NOMO-1 treated with dmso at 0.1 percent for 144 hours (cell line): ENCODE data around the gene CD34.
"Not testable (repeated sequence)": the region's sequence is repeated elsewhere in the genome, so short reads cannot be mapped to it uniquely, and the experiment has no call there.

Experiments
- DNase-seq: peaks from one replicate; lab custom pipeline; 2025; ENCODE audit not compliant: unreplicated experiment; lab: John Stamatoyannopoulos, UW

CD34 gene

DNA sequence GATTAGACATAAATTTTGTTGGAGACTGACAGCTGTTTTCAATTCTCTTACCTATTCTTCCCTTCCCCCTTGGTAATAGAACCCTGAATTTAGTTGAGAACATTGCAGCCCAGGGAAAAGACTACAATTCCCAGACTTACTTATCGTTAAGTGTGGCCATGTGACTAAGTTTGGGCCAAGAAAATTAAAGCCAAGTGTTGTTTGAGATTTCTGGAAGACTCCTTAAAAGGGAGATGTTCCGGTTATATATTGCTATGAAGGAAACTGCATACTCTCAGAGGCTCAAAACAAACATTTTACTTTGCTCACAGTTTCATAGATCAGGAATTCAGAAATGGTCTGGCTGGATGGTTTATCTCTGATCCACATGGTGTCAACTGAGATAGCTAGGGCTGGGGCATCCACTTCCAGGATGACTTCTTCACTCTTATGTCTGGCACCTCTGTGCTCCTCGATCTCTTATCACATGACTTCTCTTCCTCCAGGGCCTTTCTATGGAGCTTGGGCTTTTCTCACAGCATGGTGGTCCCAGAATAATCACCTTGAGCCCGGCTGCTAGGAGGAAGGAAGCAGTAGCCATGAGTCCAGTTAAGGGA, 22.4 kb upstream of the CD34 start:
- DNase-seq, result no peak

DNA sequence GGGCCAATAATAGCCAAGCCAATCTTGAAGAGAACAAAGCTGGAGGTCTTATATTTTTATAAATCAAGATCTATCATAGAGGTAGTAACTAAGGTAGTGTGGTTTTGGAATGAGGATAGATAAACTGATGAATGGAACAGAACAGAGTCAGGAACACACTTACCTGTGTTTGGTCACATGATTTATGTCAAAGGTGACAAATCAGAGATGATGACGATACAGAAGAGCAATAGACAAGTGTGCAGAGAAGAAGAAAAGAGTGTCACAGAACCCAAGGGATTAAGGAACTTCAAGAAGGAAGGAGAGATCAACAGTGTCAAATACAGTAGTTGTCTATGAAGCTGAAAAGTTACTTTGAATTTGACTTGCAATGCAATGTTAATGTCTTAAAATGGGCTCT, 16.1 kb upstream of the CD34 start:
- no peak for DNase-seq

DNA sequence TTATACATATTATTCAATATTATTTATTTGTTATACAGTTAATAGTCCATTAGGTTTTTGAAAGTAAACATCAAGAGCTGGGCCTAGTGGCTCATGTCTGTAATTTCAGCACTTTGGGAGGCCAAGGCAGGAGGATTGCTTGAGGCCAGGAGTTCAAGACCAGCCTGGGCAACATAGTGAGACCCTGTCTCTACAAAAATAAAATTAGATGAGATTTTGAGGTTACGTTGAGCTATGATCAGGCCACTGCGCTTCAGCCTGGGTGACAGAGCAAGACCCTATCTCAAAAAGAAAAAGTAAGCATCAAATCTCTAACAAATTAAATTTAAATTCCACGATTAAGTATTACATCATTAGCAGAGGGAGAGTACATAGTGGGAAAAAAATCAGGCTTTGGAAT, 15.0 kb upstream of the CD34 start:
- DNase-seq, result not testable (repeated sequence)

DNA sequence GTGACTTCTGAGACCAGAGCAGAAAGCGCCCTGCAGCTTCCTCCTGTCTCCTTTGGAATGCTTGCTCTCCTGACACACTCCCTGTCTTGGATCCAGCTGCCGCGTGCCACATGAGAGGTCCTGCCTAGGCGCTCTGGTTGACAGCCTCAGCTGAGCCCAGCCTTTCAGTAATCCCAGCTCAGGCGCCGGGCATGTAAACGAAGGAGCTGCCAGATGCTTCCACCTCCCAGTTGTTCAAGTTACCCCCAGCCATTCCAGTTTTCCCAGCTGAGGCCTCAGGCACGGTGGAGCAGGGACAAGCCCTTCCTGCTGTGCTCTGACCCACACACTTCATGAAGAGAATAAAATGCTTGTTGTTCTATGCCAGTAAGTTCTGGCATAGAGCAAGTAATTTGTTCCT, 14.3 kb upstream of the CD34 start:
- no peak for DNase-seq

DNA sequence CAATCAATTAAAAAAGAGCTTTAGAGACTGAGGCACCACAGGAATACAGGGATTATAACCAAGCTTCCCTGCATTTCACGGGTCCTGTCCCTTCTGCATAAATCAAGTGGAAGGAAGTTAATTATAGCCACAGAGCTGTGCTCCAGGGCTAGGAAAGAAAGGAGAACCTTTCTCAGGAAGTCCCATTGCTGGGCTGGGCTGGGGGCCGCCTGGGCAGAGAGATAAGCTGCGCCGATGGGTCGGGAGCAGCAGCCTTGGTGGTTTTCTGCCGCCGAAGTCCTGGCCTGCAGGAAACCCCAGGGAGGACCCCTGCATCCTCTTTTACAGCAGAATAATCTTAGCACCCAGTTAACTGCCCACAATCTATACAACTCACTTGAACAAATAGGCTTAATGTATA, 12.6 kb upstream of the CD34 start:
- DNase-seq, result no peak

DNA sequence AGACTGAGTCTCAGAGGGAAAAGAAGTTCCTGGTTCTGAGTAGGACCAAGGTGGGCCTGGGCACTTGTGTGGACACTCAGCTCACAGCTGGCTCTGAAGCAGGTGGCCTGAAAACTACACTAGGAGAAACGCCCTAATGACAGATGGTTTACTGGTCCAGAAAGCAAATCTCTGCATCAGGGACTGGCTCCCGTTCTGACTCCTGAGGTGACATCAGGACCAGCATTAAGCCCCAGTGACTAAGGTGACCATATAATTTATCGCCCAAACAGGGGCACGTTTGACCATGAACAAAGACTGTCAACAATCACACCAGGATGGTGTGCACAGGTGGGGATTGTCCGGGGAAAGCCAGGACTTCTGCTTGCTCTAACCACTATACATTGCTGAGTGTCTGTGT, 12.2 kb upstream of the CD34 start:
- DNase-seq, result no peak

DNA sequence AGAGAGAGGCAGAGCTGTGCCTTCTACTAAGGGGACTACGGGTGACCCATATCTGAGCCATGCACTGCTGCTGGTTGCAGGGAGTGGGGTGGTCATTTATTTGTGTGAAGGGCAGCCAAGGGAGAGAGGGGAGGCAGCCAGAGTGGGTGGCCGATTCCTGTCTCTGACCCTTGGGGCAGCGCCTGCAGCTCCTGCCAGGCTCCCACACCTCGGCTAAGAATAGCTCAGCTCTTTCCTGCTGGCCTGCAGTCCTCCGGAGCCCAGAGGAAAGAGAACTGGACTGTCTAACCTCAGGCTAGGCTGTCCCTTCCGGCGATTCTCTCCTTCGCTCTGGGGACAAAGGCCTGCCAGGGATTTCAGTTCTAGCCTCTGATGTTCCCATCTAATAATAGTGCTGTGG, 11.6 kb upstream of the CD34 start:
- DNase-seq, result no peak

DNA sequence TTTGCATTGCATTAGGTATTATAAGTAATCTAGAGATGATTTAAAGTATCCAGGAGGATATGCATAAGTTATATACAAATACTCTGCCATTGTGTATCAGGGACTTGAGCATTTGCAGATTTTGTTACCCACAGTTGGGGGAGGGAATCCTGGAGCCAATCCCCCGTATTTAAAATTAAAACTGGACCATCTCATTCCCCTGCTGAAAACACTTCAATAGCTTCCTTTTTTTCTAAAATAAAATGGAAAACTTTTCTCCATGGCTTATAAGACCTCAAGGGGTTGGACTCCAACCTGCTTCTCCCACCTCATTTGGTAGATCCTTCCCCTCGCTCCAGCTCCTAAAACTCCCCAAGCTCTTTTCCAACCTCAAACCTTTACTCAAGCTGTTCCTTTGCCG, 10.4 kb upstream of the CD34 start:
- no peak for DNase-seq

DNA sequence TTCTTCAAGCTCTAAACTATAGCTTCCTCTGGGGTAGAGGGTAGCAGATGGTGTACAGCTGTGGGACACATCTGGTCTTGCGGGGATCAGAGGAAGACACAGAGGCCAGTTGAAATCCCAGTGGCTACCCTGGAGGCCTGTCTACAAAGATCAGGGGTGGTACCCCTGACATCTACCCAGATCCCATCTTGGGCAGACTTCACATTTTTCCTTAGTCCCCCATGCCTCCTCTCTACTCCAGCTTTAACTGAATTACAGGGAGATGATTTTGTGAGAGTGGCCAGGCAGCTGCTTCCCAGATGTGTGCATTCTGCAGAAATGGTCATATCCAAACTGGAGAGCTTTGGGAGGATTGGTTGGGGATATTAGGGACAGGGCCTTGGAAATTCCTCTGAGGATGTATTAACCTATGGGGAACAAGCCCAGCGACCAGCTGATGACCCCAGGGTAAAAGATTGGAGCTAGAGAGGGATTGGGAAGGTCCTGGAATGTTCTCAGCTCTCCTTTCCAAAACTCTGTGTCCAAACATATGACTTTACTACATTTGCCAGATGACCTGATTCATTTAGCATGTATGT, 9.6 kb upstream of the CD34 start:
- no peak for DNase-seq

DNA sequence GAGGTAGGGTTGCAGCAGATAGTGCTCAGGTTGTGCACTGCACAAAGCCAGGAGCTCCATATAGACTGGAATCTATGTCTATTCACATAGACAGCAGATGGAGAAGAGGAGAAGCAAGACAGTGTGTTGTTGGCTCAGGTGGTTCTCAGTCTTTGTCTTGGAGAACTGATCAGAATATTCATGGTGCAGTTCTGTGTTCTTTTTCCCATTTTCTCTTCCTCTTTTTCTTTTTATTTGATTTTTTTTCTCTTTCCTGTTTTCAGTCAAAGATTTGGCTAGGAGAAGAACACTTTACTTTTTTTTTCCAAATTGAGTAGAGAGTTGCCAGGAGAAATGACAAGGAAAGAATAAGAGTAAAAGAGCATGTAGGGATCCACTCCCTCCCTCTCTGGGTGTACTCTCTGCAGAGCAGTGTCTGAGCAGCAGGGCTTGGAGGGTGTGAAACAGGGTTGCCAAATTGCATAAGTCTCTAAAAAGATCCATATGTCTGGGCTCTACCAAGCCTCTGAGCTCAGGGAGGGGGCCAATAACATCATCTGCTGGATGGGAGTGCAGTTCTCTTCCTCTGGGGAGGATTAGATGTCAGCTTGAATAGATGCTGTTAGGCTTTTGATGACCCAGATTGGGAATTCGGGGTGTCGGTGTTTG, 8.7 kb upstream of the CD34 start:
- peak; percentile 38 for DNase-seq

DNA sequence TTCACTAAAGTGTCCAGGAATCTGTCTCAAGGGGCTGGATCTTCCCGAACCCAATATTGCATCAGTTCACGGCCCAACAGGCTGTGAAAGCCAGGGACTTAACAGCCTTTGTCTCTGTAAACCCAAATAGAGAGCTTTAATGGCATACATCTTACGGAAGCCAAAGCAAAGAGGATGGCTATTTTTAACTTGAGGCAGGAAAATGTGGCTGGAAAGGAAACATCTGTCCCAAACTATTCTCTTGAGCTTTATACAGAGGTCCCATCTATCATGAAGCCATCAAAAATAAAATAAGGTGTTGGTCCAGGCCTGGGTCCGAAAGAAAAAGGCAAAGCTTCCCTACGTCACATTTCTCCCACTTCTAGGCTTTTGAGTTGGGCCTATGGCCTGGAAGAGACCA, 7.7 kb upstream of the CD34 start:
- no peak for DNase-seq

DNA sequence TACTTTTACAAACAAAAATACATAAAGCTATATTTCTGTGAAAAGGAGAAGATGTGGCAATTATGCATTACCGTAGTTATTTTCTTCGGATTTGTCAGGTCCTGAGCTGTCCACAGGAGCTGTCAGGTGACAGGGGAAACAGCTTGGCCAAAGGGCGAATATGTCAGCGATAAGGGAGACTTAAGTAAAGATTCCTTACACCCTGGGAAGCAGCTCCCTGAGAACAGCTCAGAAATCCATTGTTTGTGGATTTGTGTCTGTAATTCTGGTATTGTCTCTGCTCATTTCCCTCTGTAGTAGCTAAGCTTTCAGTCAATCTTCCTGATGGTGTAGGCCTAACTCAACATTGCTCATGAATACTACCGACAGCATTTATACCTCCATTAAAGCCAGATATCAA, 7.1 kb upstream of the CD34 start:
- no peak for DNase-seq

DNA sequence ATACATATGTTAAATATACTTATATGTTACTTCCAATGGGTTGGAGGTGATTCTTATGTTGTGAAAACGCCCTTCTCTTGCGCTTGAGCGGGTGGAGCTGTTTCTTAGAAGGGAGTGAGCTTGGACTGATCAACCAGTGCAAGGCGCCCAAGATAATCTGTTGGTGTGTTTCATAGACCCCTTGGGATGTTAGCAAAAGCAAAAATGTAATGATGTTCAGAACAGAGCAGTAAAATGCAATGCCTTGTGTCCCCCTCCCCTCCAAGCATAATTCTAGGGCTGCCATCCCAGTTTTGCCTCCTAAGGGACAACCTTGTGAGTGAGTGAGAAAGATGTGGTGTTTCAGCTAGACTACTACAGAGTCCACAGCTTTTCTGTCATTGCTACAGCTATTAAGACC, 6.2 kb upstream of the CD34 start:
- DNase-seq, result no peak

DNA sequence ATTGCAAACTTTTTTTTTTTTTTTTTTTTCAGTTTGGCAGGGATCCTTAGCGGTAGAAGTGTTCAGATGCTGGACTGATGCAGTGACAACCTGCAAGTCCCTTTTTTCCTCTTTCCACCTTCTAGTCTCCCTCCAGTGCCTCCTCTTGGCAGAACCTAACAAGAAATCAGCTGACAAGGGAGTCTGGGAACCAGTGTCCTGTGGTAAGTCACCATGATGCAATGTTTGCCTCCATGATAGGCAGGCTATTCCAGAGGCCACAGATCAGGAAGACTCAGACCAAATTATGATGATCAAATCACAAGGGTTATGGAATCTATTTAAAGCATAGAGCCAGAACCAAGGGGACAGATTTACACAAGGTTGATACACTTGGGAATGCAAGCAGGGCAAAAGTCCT, 3.0 kb upstream of the CD34 start:
- DNase-seq, result no peak

DNA sequence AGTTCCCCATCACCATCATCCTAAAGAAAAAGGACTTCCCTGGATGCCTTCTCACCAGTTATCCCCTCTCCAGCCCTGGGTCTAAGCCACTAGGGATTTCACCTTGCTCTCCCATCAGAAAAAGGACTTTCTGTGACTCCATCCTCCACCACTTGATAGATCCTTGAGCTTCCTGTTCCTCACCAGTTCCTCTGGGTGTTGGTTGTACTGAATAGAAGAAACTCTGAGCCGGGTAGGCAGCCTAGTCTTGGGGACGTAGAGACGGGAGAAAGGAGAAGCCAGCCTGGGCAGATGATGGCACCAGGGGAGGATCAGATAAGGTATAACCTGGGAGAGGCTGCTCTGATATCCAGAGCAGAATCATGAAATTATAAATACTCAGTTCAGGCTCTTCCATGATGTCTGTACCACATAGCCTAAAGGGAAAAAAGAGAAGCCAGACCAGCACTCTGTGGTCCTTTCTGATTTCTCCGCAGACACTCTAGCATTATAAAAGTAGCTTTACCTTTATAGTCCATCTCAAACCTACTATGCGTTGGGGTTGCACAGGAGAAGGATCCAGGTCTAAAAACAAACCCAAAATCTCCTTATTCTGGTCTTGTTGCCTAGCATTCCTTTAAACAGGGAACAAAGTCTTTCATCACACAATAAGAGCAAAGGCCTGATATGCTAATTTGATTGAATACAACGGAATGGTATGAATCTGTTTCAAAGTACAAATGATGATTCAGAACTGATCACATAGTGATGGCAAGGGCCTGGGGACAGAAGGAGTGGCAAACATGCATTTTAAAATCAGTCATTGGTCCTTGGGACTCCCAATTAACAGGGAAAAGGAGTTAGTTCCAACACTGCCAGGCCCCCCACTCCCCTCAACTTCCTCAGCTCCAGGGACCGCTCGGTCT, 1.2 kb upstream of the CD34 start:
- DNase-seq, result no peak

DNA sequence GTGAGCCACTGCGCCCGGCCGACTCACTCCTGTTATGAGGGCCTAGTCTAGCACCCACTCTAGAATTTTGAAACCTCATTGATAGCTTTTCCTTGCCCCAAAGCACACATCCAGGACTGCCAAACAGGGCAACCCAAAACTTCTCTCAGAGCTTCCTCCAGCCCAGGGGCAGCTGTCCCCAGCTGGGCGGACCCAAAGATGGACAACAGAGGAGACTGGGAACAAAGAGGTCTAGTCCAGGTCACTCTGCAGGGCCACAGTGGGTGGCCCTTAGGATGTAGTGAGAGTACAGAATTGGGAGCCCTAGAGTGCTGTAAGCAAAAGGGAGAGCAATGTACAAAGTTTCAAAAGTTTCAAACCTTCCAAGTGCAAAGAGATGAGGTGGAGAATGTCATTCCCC, 1.2 kb downstream of the CD34 start:
- DNase-seq, result no peak

DNA sequence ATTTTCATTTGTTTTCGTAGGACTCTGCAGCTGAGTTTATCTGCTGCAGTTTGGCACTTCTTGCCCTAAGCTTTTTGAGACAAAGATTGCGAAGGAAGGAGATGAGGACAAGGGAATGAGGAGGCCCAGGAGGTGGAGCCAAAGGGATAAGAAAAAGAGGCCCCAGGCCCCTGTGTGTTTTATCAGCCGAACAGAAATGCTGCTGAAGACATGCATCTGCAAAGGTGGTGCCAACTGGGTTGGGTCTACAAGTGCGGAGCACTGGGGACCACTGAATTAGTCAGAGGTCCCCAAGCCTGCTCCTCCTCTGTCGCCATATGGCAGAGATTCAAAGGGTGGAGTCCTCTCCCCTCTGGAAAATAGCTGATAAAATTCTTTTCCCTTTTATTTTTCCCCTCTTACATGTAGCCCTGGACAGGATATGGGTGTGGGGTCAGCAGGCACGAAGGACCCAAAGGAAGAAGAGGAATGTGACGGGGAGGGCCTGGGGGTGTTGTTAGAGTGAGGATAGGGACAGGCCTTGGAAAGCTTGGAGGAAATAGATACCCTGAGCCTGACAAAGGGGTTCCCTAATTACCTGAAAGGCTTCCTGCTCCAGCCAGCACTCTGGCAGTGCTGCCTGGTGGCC, 2.7 kb downstream of the CD34 start:
- no peak for DNase-seq

DNA sequence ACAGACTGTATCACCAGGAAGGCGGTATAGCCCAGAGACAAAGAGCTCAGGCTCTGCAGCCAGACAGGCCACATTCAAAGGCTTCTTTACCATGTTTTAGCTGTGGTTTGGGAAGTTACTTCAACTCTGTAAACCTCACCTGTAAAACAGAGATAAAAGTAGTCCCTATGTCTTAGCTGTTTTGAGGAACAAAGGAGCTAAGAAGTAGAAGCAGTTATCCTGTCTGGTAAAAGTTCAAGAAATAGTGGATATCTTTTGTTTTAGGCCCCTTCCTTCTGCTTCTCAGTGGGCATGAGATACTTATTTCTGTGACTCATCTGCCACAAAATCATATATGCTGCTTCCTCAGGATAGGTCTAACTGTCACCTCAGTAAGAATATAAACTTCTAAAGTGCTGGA, 6.5 kb downstream of the CD34 start:
- no peak for DNase-seq

DNA sequence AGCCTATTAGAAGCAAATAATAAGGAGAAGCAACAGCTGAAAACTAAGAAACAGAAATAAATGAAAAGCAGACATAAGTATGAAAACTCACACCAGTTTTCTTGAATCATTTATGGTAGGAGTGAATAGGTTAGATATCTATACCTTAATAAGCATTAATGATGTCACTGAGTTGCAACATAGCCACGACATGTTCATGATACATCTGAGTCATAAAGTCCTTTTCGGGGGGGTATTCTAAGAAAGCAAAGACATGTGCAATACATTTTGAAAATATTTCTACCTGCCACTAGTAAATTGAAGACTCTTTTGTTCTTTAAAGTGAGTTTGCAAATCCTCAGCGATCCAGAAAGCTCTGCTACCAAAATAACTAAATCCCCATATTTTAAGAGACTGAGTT, 7.2 kb downstream of the CD34 start:
- DNase-seq, result no peak

DNA sequence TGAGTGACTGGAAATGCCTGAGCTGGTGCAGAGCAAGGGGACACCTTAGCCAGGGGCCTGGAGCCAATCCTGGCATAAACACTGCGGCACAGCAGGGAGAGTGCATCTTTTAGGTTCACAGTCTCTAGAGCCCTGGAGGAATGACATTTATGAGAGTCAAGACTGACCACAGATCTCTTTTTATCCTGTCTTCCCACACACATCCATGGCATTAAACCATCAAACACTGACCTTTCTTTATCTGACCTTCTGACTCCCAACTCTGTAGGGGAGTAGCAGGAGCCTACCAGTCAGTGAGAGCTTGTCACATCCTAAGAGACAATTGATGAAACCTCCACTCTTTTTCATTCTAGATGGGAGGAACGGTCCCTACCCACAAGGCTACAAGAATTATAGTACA, 7.9 kb downstream of the CD34 start:
- no peak for DNase-seq

DNA sequence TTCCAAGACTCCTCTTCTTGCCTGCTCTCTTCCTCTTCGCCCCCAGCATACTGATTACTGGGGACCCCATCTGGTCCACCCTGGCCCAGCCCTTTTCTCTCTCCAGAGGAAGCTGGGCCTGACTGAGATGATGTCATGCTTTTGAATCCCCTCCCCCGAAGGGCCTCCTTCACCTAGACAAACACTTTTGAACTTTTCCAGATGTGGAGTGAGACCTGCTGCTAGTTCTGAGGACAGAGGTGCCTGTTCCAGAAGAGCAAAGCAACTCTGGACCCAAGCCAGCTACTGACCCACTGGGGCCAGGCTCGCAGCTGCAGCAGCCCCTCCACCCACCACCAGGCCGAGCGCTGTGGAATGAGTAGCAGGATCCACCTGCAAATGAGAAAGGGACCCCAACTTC, 8.4 kb downstream of the CD34 start:
- DNase-seq, result no peak
